GM23338 (cell line): ENCODE measurements around the gene SPIC. TPM values are rescaled to one million over a fixed set of nuclear protein-coding genes. Genes with fewer than 3 reads are reported as not detected.
A peak's percentile ranks its signal among the peaks of the same experiment; 100 is the strongest.

ENCODE experiments used
- ATAC-seq: fragments of 200-7000 bp; cut with Tn5 transposase; 3 replicates; pipeline ENCODE4 v1.9.1; 2020
- DNase-seq: peaks from one replicate; pipeline ENCODE4 v3.0.0-alpha.2; 2015; ENCODE audit warnings: low spot score
- H2AFZ ChIP-seq: fragments of 200-600 bp; sonication (generic); 2 replicates; pipeline ENCODE4 v1.8.0; 2016; ENCODE audit warnings: antibody characterized with exemption, mild to moderate bottlenecking, moderate library complexity
- H3F3A ChIP-seq: fragments of 200-600 bp; sonication (generic); replicated peaks from 2 replicates; pipeline ENCODE4 v1.8.0; 2017; ENCODE audit warnings: antibody characterized with exemption, mixed run types, low read depth
- H3K27ac ChIP-seq: fragments of 200-600 bp; sonication (generic); 2 replicates; pipeline ENCODE4 v1.6.1; 2016; ENCODE audit warnings: low read depth
- H3K27me3 ChIP-seq: fragments of 200-600 bp; sonication (generic); 2 replicates; pipeline ENCODE4 v1.8.0; 2016; ENCODE audit warnings: mild to moderate bottlenecking, mixed run types, moderate library complexity; ENCODE audit not compliant: insufficient read depth
- H3K36me3 ChIP-seq: fragments of 200-600 bp; sonication (generic); 2 replicates; pipeline ENCODE4 v1.8.0; 2016; ENCODE audit warnings: mild to moderate bottlenecking; ENCODE audit not compliant: insufficient read depth
- H3K4me1 ChIP-seq: fragments of 200-600 bp; sonication (generic); 2 replicates; pipeline ENCODE4 v1.8.0; 2016; ENCODE audit warnings: mild to moderate bottlenecking, moderate library complexity; ENCODE audit not compliant: insufficient read depth
- H3K4me2 ChIP-seq: fragments of 200-600 bp; sonication (generic); 2 replicates; pipeline ENCODE4 v1.7.1; 2017; ENCODE audit warnings: mixed run types
- H3K4me3 ChIP-seq: fragments of 200-600 bp; sonication (generic); 2 replicates; pipeline ENCODE4 v1.6.1; 2016; ENCODE audit warnings: mixed run types
- H3K79me2 ChIP-seq: fragments of 200-600 bp; sonication (generic); replicated peaks from 2 replicates; pipeline ENCODE4 v1.8.0; 2017; ENCODE audit warnings: mild to moderate bottlenecking; ENCODE audit not compliant: insufficient read depth
- H3K9me2 ChIP-seq: fragments of 200-600 bp; sonication (generic); 2 replicates; pipeline ENCODE4 v1.8.0; 2017; ENCODE audit not compliant: insufficient read depth
- H4K20me1 ChIP-seq: fragments of 200-600 bp; sonication (generic); replicated peaks from 2 replicates; pipeline ENCODE4 v1.8.0; 2017; ENCODE audit warnings: mild to moderate bottlenecking; ENCODE audit not compliant: insufficient read depth
- H3K27ac Mint-ChIP-seq: 2 replicates; pipeline ENCODE4 v1.8.0; 2020; ENCODE audit warnings: inconsistent platforms, mild to moderate bottlenecking, moderate library complexity, mixed read lengths
- H3K27me3 Mint-ChIP-seq: 3 replicates; pipeline ENCODE4 v1.8.0; 2022; ENCODE audit warnings: low read depth, mild to moderate bottlenecking, moderate library complexity, mixed read lengths, inconsistent platforms; ENCODE audit not compliant: insufficient read depth, poor library complexity
- H3K36me3 Mint-ChIP-seq: 3 replicates; pipeline ENCODE4 v1.8.0; 2021; ENCODE audit warnings: low read depth, mild to moderate bottlenecking, inconsistent platforms, moderate library complexity, mixed read lengths
- H3K4me1 Mint-ChIP-seq: 3 replicates; pipeline ENCODE4 v1.8.0; 2020; ENCODE audit warnings: mild to moderate bottlenecking, inconsistent platforms, mixed read lengths
- H3K4me3 Mint-ChIP-seq: 3 replicates; pipeline ENCODE4 v1.8.0; 2021; ENCODE audit warnings: moderate library complexity, mild to moderate bottlenecking, inconsistent platforms, mixed read lengths
- H3K9me3 Mint-ChIP-seq: 3 replicates; pipeline ENCODE4 v1.8.0; 2020; ENCODE audit warnings: moderate library complexity, mild to moderate bottlenecking, inconsistent platforms, mixed read lengths
- EZH2 ChIP-seq: fragments of 200-600 bp; sonication (generic); IDR thresholded peaks from one replicate; pipeline ENCODE4 v1.8.0; 2017; ENCODE audit warnings: antibody characterized with exemption, mild to moderate bottlenecking, low read depth; ENCODE audit not compliant: unreplicated experiment
- polyA plus RNA-seq: library from polyadenylated mRNA; unstranded; fragments of >200 nt; fragmentation: Nextera tagmentation; extraction: Ambion mirVana; gene quantifications from 2 replicates; pipeline ENCODE4 v1.2.1, GENCODE V29; 2016
- total RNA-seq: library from RNA; depleted of rRNA; stranded (reverse); fragments of >200 nt; shearing (Covaris generic); gene quantifications from 2 replicates; pipeline ENCODE4 v1.2.3, GENCODE V29; 2014
- TF ChIP-seq, protein P1 (sequence below), 2 experiments: fragments of 200-600 bp in 1 of 2; sonication (generic) in 1 of 2; conservative IDR thresholded peaks; 2 replicates each; pipeline versions ENCODE4 v1.5.1 to v1.6.1; 2016 to 2017; ENCODE audit warnings: antibody characterized with exemption in 2 of 2, low read depth in 2 of 2, mild to moderate bottlenecking in 2 of 2, moderate library complexity in 1 of 2
- TF ChIP-seq, protein P2 (sequence below): fragments of 250-450 bp; sonication (Bioruptor Pico); IDR thresholded peaks from 2 replicates; pipeline ENCODE4 v1.5.0; 2020; ENCODE audit warnings: mild to moderate bottlenecking, moderate library complexity

Gene SPIC
- total and polyA plus RNA-seq, 2 experiments from 2014 or later = not detected

DNA sequence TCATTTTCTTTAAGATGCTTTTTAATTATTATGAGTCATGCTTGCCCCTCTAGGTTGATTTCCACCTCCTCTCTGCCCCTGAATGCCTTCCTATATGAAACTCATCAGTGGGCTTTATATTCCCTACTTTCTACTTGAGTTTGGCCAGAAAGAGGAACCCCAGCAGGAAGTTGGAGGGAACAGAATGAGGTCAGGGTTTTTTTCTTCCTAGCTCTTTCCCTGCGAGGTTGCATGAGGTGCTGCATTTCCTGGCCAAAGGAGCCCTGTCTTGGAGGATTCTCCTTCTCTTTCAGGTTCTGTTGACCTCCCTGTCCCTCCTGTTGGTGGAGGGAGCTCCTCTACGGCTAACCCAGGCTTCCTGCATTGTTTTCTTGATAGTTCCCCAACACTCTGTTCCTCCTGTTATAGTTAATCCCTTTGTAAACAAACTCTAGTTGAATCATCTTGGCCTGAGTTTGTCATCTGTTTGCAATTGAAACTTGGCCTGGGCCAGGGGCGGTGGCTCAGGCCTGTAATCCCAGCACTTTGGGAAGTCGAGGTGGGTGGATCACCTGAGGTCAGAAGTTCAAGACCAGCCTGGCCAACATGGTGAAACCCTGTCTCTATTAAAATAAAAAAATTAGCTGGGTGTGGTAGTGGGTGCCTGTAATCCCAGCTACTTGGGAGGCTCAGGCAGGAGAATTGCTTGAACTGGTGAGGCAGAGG lies 15.3 kb upstream of the SPIC start:
- Histone ChIP-seq H2AFZ (peak overlapping the region; percentile 91; the same call in 1 of the 2 replicates), H3K27me3 (no peaks in the 10 kb centered on the region), H3F3A (no peaks in the 10 kb centered on the region), H3K9me2 (no peaks in the 10 kb centered on the region; the same call in 1 of the 2 replicates), H3K36me3 (no peaks in the 10 kb centered on the region), H3K79me2 (no peaks in the 10 kb centered on the region), H3K4me1 (no peaks in the 10 kb centered on the region), H3K4me2 (no peak overlapping the region), H3K27ac (no peak overlapping the region), H4K20me1 (no peaks in the 10 kb centered on the region), H3K4me3 (no peak overlapping the region)
- TF ChIP-seq, protein P1, sequence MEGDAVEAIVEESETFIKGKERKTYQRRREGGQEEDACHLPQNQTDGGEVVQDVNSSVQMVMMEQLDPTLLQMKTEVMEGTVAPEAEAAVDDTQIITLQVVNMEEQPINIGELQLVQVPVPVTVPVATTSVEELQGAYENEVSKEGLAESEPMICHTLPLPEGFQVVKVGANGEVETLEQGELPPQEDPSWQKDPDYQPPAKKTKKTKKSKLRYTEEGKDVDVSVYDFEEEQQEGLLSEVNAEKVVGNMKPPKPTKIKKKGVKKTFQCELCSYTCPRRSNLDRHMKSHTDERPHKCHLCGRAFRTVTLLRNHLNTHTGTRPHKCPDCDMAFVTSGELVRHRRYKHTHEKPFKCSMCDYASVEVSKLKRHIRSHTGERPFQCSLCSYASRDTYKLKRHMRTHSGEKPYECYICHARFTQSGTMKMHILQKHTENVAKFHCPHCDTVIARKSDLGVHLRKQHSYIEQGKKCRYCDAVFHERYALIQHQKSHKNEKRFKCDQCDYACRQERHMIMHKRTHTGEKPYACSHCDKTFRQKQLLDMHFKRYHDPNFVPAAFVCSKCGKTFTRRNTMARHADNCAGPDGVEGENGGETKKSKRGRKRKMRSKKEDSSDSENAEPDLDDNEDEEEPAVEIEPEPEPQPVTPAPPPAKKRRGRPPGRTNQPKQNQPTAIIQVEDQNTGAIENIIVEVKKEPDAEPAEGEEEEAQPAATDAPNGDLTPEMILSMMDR (conservative IDR thresholded peaks at IDR 0.05; ENCODE audit: low read depth in 2 of 2) = no peak
- TF ChIP-seq EZH2 = no peak
- TF ChIP-seq, protein P2, sequence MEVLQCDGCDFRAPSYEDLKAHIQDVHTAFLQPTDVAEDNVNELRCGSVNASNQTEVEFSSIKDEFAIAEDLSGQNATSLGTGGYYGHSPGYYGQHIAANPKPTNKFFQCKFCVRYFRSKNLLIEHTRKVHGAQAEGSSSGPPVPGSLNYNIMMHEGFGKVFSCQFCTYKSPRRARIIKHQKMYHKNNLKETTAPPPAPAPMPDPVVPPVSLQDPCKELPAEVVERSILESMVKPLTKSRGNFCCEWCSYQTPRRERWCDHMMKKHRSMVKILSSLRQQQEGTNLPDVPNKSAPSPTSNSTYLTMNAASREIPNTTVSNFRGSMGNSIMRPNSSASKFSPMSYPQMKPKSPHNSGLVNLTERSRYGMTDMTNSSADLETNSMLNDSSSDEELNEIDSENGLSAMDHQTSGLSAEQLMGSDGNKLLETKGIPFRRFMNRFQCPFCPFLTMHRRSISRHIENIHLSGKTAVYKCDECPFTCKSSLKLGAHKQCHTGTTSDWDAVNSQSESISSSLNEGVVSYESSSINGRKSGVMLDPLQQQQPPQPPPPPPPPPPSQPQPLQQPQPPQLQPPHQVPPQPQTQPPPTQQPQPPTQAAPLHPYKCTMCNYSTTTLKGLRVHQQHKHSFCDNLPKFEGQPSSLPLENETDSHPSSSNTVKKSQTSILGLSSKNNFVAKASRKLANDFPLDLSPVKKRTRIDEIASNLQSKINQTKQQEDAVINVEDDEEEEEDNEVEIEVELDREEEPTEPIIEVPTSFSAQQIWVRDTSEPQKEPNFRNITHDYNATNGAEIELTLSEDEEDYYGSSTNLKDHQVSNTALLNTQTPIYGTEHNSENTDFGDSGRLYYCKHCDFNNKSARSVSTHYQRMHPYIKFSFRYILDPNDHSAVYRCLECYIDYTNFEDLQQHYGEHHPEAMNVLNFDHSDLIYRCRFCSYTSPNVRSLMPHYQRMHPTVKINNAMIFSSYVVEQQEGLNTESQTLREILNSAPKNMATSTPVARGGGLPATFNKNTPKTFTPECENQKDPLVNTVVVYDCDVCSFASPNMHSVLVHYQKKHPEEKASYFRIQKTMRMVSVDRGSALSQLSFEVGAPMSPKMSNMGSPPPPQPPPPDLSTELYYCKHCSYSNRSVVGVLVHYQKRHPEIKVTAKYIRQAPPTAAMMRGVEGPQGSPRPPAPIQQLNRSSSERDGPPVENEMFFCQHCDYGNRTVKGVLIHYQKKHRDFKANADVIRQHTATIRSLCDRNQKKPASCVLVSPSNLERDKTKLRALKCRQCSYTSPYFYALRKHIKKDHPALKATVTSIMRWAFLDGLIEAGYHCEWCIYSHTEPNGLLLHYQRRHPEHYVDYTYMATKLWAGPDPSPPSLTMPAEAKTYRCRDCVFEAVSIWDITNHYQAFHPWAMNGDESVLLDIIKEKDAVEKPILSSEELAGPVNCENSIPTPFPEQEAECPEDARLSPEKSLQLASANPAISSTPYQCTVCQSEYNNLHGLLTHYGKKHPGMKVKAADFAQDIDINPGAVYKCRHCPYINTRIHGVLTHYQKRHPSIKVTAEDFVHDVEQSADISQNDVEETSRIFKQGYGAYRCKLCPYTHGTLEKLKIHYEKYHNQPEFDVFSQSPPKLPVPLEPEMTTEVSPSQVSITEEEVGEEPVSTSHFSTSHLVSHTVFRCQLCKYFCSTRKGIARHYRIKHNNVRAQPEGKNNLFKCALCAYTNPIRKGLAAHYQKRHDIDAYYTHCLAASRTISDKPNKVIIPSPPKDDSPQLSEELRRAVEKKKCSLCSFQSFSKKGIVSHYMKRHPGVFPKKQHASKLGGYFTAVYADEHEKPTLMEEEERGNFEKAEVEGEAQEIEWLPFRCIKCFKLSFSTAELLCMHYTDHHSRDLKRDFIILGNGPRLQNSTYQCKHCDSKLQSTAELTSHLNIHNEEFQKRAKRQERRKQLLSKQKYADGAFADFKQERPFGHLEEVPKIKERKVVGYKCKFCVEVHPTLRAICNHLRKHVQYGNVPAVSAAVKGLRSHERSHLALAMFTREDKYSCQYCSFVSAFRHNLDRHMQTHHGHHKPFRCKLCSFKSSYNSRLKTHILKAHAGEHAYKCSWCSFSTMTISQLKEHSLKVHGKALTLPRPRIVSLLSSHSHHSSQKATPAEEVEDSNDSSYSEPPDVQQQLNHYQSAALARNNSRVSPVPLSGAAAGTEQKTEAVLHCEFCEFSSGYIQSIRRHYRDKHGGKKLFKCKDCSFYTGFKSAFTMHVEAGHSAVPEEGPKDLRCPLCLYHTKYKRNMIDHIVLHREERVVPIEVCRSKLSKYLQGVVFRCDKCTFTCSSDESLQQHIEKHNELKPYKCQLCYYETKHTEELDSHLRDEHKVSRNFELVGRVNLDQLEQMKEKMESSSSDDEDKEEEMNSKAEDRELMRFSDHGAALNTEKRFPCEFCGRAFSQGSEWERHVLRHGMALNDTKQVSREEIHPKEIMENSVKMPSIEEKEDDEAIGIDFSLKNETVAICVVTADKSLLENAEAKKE (CRISPR knock-in tag) = peak; percentile 25; the same call in 1 of the 2 replicates
- Mint-ChIP-seq H3K27me3 (no peaks in the 10 kb centered on the region), H3K4me3 (no peak overlapping the region), H3K9me3 (peaks cover 4% of the 10 kb centered on the region), H3K36me3 (peaks cover 7% of the 10 kb centered on the region; the same call in 1 of the 3 replicates), H3K27ac (peak overlapping the region; percentile 74; the same call in 1 of the 2 replicates), H3K4me1 (peaks cover 3% of the 10 kb centered on the region; the same call in 1 of the 3 replicates)
- ATAC-seq = no peak
- peak; percentile 1 for DNase-seq
